Activated B cell treated with CpG ODN at 0.5 μM for 24 hours (primary cell): ENCODE results near the gene MED23. TPM values are rescaled to one million over a fixed set of nuclear protein-coding genes. Genes with fewer than 3 reads are reported as not detected.

ENCODE experiments used
- ATAC-seq: fragments of 200-7000 bp; cut with Tn5 transposase; one replicate; pipeline ENCODE4 v1.10.0; 2021; ENCODE audit warnings: low read depth, mild to moderate bottlenecking, moderate library complexity
- CTCF ChIA-PET: fragments of 350-600 bp; sonication (Branson Sonifier 250); formaldehyde crosslinking; loops from one replicate; lab custom pipeline; 2021; ENCODE audit warnings: antibody characterized with exemption; lab: Charles Lee
- POLR2A ChIA-PET: fragments of 350-600 bp; sonication (Branson Sonifier 250); formaldehyde crosslinking; loops from one replicate; lab custom pipeline; 2021; ENCODE audit warnings: antibody characterized with exemption; lab: Charles Lee
- DNase-seq: peaks from one replicate; pipeline ENCODE4 v3.0.0; 2022
- H3K27ac Mint-ChIP-seq: one replicate; pipeline ENCODE4 v1.8.0; 2020; ENCODE audit warnings: mixed read lengths
- H3K27me3 Mint-ChIP-seq: one replicate; pipeline ENCODE4 v1.8.0; 2021; ENCODE audit warnings: mixed read lengths
- H3K36me3 Mint-ChIP-seq: one replicate; pipeline ENCODE4 v1.8.0; 2021; ENCODE audit warnings: low read depth, mixed read lengths
- H3K4me1 Mint-ChIP-seq: one replicate; pipeline ENCODE4 v1.8.0; 2021; ENCODE audit warnings: mixed read lengths
- H3K4me3 Mint-ChIP-seq: one replicate; pipeline ENCODE4 v1.8.0; 2020; ENCODE audit warnings: mild to moderate bottlenecking, mixed read lengths
- H3K9me3 Mint-ChIP-seq: one replicate; pipeline ENCODE4 v1.8.0; 2020; ENCODE audit warnings: mixed read lengths
- CTCF ChIP-seq: fragments of 200-600 bp; IDR thresholded peaks from one replicate; pipeline ENCODE4 v1.8.0; 2022; ENCODE audit warnings: antibody characterized with exemption, mild to moderate bottlenecking
- intact Hi-C: fragments of 100-400 bp; cut with micrococcal nuclease; formaldehyde crosslinking; loops from one replicate; pipeline ENCODE4 v1.15.1; 2024
- total RNA-seq: library from RNA; stranded (reverse); gene quantifications from 2 replicates; pipeline ENCODE4 v1.2.3, GENCODE V29; 2022

Gene MED23
- total RNA-seq, 1 donor from 2014 or later: 51.0 TPM

DNA sequence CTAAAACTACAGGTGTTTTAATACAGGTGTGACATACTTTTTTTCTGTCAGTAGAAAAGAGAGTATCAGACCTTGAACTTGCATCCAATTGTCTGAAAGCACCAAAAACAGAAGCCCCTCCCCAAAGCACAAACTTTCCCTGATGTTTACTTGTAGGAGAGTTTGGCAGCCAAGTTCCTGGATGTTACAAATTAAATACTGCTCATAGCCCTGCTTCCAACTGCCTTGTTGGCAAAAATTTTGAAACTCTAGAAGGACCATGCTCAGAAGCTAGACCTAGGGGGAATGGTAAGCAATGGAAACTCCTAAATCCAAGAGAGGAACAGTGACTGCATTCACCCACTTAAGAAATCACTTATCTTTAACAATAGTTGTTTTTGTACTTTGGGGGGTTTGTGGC, 72.0 kb downstream of the MED23 start:
- intact Hi-C loops: no loop called here
- no peak for TF ChIP-seq CTCF
- DNase-seq (no peak), ATAC-seq (no peak)
- H3K36me3 Mint-ChIP-seq: no peaks in the 10 kb centered on the region
- no peaks in the 10 kb centered on the region for H3K4me1 Mint-ChIP-seq
- ChIA-PET CTCF (no interaction called here), POLR2A (no interaction called here)
- no peak overlapping the region for H3K27ac Mint-ChIP-seq
- peaks cover 9% of the 10 kb centered on the region for H3K27me3 Mint-ChIP-seq
- H3K9me3 Mint-ChIP-seq: peaks cover 3% of the 10 kb centered on the region
- H3K4me3 Mint-ChIP-seq: no peak overlapping the region

GRCh38 chr6:131552572-131552971, 75.5 kb downstream of the MED23 start:
- DNase-seq (no peak), ATAC-seq (no peak)
- Mint-ChIP-seq H3K27me3 (peaks cover 9% of the 10 kb centered on the region), H3K4me3 (no peak overlapping the region), H3K4me1 (no peaks in the 10 kb centered on the region), H3K9me3 (peaks cover 3% of the 10 kb centered on the region), H3K27ac (no peak overlapping the region), H3K36me3 (no peaks in the 10 kb centered on the region)
- no peak for TF ChIP-seq CTCF
- intact Hi-C loops: no loop called here
- ChIA-PET POLR2A (no interaction called here), CTCF (no interaction called here)

DNA sequence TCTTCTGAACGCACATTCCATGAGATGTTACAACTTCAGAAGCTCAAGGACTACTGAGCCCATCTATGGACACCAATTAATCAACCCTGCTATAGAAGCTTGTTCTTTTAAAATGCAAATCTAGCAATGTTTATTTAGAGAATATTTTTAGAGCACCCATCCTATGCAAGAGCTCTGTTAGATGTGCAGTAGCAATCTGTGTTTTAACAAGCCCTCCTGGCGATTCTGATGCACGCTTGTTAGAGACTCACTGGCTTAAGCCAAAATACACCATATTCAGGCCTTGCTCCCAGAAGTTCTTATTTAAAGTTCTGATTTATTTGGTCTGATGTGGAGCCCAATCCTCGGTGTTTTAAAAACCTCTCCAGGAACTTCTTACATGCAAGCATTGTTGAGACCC, 76.1 kb downstream of the MED23 start:
- H3K4me3 Mint-ChIP-seq: no peak overlapping the region
- peaks cover 9% of the 10 kb centered on the region for H3K27me3 Mint-ChIP-seq
- H3K36me3 Mint-ChIP-seq: no peaks in the 10 kb centered on the region
- no peaks in the 10 kb centered on the region for H3K4me1 Mint-ChIP-seq
- ATAC-seq (no peak), DNase-seq (no peak)
- peaks cover 3% of the 10 kb centered on the region for H3K9me3 Mint-ChIP-seq
- intact Hi-C loops: no loop called here
- no peak for TF ChIP-seq CTCF
- no peak overlapping the region for H3K27ac Mint-ChIP-seq
- ChIA-PET CTCF (interaction anchor here (1.0 kb wide), 1 partner anchor 18 kb away, joined by 3 read pairs; no protein-coding TSS in a partner anchor), POLR2A (no interaction called here)

GRCh38 chr6:131549811-131550210, 78.2 kb downstream of the MED23 start:
- intact Hi-C loops: no loop called here
- POLR2A ChIA-PET: no interaction called here
- Mint-ChIP-seq H3K27me3 (peaks cover 9% of the 10 kb centered on the region), H3K4me1 (no peaks in the 10 kb centered on the region), H3K4me3 (no peak overlapping the region), H3K36me3 (no peaks in the 10 kb centered on the region), H3K27ac (no peak overlapping the region), H3K9me3 (peaks cover 3% of the 10 kb centered on the region)
- ATAC-seq (no peak), DNase-seq (no peak)
- CTCF ChIA-PET: no interaction called here
- no peak for TF ChIP-seq CTCF

- POLR2A ChIA-PET: no interaction called here
- peaks cover under 1% of the 10 kb centered on the region for H3K9me3 Mint-ChIP-seq
- H3K4me3 Mint-ChIP-seq: no peak overlapping the region
- ATAC-seq: no peak
- CTCF ChIA-PET: no interaction called here
- H3K27me3 Mint-ChIP-seq: peaks cover under 1% of the 10 kb centered on the region
- H3K36me3 Mint-ChIP-seq: no peaks in the 10 kb centered on the region
- DNase-seq: no peak
- TF ChIP-seq CTCF: no peak
- no peaks in the 10 kb centered on the region for H3K4me1 Mint-ChIP-seq
- H3K27ac Mint-ChIP-seq: no peak overlapping the region
- intact Hi-C loops: no loop called here
Observed at GRCh38 chr6:131548441-131548840, 79.6 kb downstream of the MED23 start.
